Astrocyte (in vitro differentiated cells and primary cell): ENCODE data around the gene TRIO. TPM values are rescaled to one million over a fixed set of nuclear protein-coding genes. Genes with fewer than 3 reads are reported as not detected.

Source experiments
- DNase-seq: peaks from one replicate; pipeline ENCODE4 v3.0.0-alpha.2; 2010; ENCODE audit warnings: low read depth
- FAIRE-seq: peaks from 2 replicates; lab custom pipeline; 2011; peaks lifted over from hg19 to GRCh38; lab: Jason Lieb, UNC
- H2AFZ ChIP-seq: 2 replicates; pipeline ENCODE4 v1.6.0; 2012; ENCODE audit warnings: low read depth, low read length, inconsistent platforms
- H3K27ac ChIP-seq: 2 replicates; pipeline ENCODE4 v1.5.1; 2011; ENCODE audit warnings: low read depth, low read length, inconsistent platforms
- H3K27me3 ChIP-seq: 2 replicates; pipeline ENCODE4 v1.6.0; 2011; ENCODE audit warnings: low read length, inconsistent platforms; ENCODE audit not compliant: insufficient read depth
- H3K36me3 ChIP-seq: 2 replicates; pipeline ENCODE4 v1.5.1; 2011; ENCODE audit warnings: low read length, inconsistent platforms; ENCODE audit not compliant: insufficient read depth
- H3K4me1 ChIP-seq: 2 replicates; pipeline ENCODE4 v1.5.1; 2011; ENCODE audit warnings: low read length, inconsistent platforms; ENCODE audit not compliant: insufficient read depth
- H3K4me2 ChIP-seq: 2 replicates; pipeline ENCODE4 v1.6.0; 2012; ENCODE audit warnings: low read length, inconsistent platforms
- H3K4me3 ChIP-seq: 2 replicates; pipeline ENCODE4 v1.5.1; 2011; ENCODE audit warnings: low read depth, mild to moderate bottlenecking, low read length, inconsistent platforms; ENCODE audit not compliant: insufficient read depth
- H3K79me2 ChIP-seq: 2 replicates; pipeline ENCODE4 v1.6.0; 2012; ENCODE audit warnings: mild to moderate bottlenecking, low read length, inconsistent platforms; ENCODE audit not compliant: insufficient read depth
- H3K9ac ChIP-seq: 2 replicates; pipeline ENCODE4 v1.6.0; 2012; ENCODE audit warnings: mild to moderate bottlenecking, low read length, inconsistent platforms
- H3K9me3 ChIP-seq: 2 replicates; pipeline ENCODE4 v1.5.1; 2012; ENCODE audit warnings: low read depth, mild to moderate bottlenecking, low read length, inconsistent platforms; ENCODE audit not compliant: insufficient read depth
- H4K20me1 ChIP-seq: 2 replicates; pipeline ENCODE4 v1.6.0; 2012; ENCODE audit warnings: low read length, inconsistent platforms; ENCODE audit not compliant: insufficient read depth
- H3K27ac Mint-ChIP-seq: one replicate; pipeline ENCODE4 v1.8.0; 2021; ENCODE audit warnings: mild to moderate bottlenecking, mixed read lengths; ENCODE audit not compliant: unreplicated experiment
- H3K27me3 Mint-ChIP-seq: one replicate; pipeline ENCODE4 v1.8.0; 2021; ENCODE audit warnings: low read depth, mixed read lengths; ENCODE audit not compliant: unreplicated experiment
- H3K36me3 Mint-ChIP-seq: one replicate; pipeline ENCODE4 v1.8.0; 2021; ENCODE audit warnings: low read depth, mixed read lengths; ENCODE audit not compliant: unreplicated experiment
- H3K4me1 Mint-ChIP-seq: one replicate; pipeline ENCODE4 v1.8.0; 2021; ENCODE audit warnings: low read depth, mixed read lengths; ENCODE audit not compliant: unreplicated experiment
- H3K4me3 Mint-ChIP-seq: one replicate; pipeline ENCODE4 v1.8.0; 2021; ENCODE audit warnings: mild to moderate bottlenecking, moderate library complexity, mixed read lengths; ENCODE audit not compliant: unreplicated experiment
- H3K9me3 Mint-ChIP-seq: one replicate; pipeline ENCODE4 v1.8.0; 2021; ENCODE audit warnings: mild to moderate bottlenecking, mixed read lengths; ENCODE audit not compliant: unreplicated experiment
- CTCF ChIP-seq: IDR thresholded peaks from 2 replicates; pipeline ENCODE4 v1.5.1; 2011; ENCODE audit warnings: low read depth, mild to moderate bottlenecking, inconsistent platforms, low read length, moderate library complexity; ENCODE audit not compliant: insufficient read depth
- EZH2 ChIP-seq: IDR thresholded peaks from 2 replicates; pipeline ENCODE4 v1.6.1; 2012; ENCODE audit warnings: mild to moderate bottlenecking, low read length, inconsistent platforms; ENCODE audit not compliant: insufficient read depth
- total RNA-seq: library from RNA; stranded (reverse); gene quantifications from 2 replicates; pipeline ENCODE4 v1.2.1, GENCODE V29; 2021

Gene TRIO
- total RNA-seq, 1 donor from 2014 or later, result 347 TPM

GRCh38 chr5:14280294-14280854, 137.2 kb downstream of the TRIO start:
- DNase-seq (no peak), FAIRE-seq (no peak)
- Histone ChIP-seq H3K79me2 (peaks cover 99% of the 10 kb centered on the region), H3K27me3 (no peaks in the 10 kb centered on the region), H3K36me3 (peaks cover 56% of the 10 kb centered on the region), H3K4me3 (no peak overlapping the region), H3K4me2 (no peak overlapping the region), H3K4me1 (peaks cover 9% of the 10 kb centered on the region), H3K9ac (no peak overlapping the region), H3K27ac (no peak overlapping the region), H4K20me1 (peaks cover 89% of the 10 kb centered on the region), H3K9me3 (no peaks in the 10 kb centered on the region), H2AFZ (no peak overlapping the region)
- TF ChIP-seq EZH2, result no peak
- no peak for TF ChIP-seq CTCF
- Mint-ChIP-seq H3K27me3 (no peaks in the 10 kb centered on the region), H3K4me1 (peaks cover 62% of the 10 kb centered on the region), H3K36me3 (peaks cover 24% of the 10 kb centered on the region), H3K4me3 (no peak overlapping the region), H3K27ac (peak overlapping the region; percentile 63), H3K9me3 (no peaks in the 10 kb centered on the region)

DNA sequence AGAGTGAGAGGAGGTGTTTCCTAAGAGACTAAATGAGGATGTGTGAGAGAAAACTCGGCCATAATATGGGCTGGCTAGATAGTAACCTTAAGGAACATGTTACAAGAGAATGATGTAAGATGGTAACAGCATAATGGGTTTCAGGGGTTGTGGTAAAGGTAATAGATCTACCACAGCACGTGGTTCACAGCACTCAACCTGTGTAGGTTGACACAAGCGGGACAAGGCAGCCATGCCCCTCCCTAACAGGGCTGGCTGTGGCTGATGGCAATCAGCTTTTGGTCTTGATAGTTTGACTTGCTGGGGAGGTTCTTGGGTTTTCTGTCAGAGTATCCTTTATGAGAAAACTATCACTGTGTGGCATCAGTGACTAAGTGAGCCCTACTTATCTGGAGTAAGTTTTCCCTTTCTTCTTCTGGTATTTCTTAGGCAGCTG, 138.6 kb downstream of the TRIO start:
- FAIRE-seq (no peak), DNase-seq (no peak)
- no peaks in the 10 kb centered on the region for H3K27me3 Mint-ChIP-seq
- Histone ChIP-seq H3K27me3 (no peaks in the 10 kb centered on the region), H3K79me2 (peaks cover 100% of the 10 kb centered on the region), H3K4me1 (peaks cover 6% of the 10 kb centered on the region), H2AFZ (no peak overlapping the region), H3K27ac (no peak overlapping the region), H3K4me3 (no peak overlapping the region), H3K9me3 (no peaks in the 10 kb centered on the region), H3K36me3 (peaks cover 67% of the 10 kb centered on the region), H4K20me1 (peaks cover 94% of the 10 kb centered on the region), H3K4me2 (no peak overlapping the region), H3K9ac (no peak overlapping the region)
- TF ChIP-seq EZH2, result no peak
- no peak for TF ChIP-seq CTCF
- peak overlapping the region; percentile 48 for H3K4me3 Mint-ChIP-seq
- peak overlapping the region; percentile 82 for H3K27ac Mint-ChIP-seq
- H3K36me3 Mint-ChIP-seq, result peaks cover 29% of the 10 kb centered on the region
- no peaks in the 10 kb centered on the region for H3K9me3 Mint-ChIP-seq
- peaks cover 68% of the 10 kb centered on the region for H3K4me1 Mint-ChIP-seq

- H2AFZ ChIP-seq, result no peak overlapping the region
- H3K9ac ChIP-seq, result no peak overlapping the region
- H3K27me3 ChIP-seq, result no peaks in the 10 kb centered on the region
- Mint-ChIP-seq H3K27me3 (no peaks in the 10 kb centered on the region), H3K4me1 (peaks cover 74% of the 10 kb centered on the region), H3K36me3 (peaks cover 31% of the 10 kb centered on the region), H3K27ac (no peak overlapping the region), H3K4me3 (no peak overlapping the region), H3K9me3 (no peaks in the 10 kb centered on the region)
- no peak overlapping the region for H3K4me2 ChIP-seq
- H3K4me1 ChIP-seq, result peaks cover 2% of the 10 kb centered on the region
- FAIRE-seq (no peak), DNase-seq (no peak)
- no peak overlapping the region for H3K4me3 ChIP-seq
- peaks cover 100% of the 10 kb centered on the region for H3K79me2 ChIP-seq
- peaks cover 87% of the 10 kb centered on the region for H4K20me1 ChIP-seq
- H3K27ac ChIP-seq, result no peak overlapping the region
- no peaks in the 10 kb centered on the region for H3K9me3 ChIP-seq
- TF ChIP-seq CTCF, result no peak
- no peak for TF ChIP-seq EZH2
- peaks cover 72% of the 10 kb centered on the region for H3K36me3 ChIP-seq
Observed at GRCh38 chr5:14283139-14283538, 140.0 kb downstream of the TRIO start.
